ENCODE results near the gene NMNAT2.
A peak's percentile ranks its signal among the peaks of the same experiment; 100 is the strongest.

The NMNAT2 gene

DNA sequence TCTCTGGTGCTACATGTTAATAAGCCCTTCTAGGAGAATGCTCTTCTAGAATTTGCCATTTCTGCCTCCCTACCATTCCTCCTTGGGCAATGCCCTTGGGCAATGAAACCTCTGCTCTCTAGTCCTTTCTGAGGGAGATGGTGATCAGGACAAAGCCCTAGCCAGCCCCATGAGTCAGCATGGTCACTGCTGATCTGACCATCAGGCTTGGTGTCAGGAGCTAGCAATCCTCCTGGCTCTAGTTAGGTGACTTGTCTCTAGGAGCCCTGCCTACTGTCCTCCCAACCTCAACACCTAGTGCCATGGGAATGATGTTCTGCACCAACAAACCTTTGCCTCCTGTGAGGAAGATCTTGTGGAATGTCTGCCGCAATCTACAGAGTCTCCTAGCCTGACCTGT is 89.8 kb downstream of the NMNAT2 start:
- TF ChIP-seq Cebpa-rat (IDR thresholded peaks at IDR 0.05), result no peak
- no peak overlapping the region for H3K4me3 ChIP-seq
- H3K27me3 ChIP-seq, result no peaks in the 10 kb centered on the region
- H3K27ac ChIP-seq, result no peak overlapping the region
- no peak overlapping the region for H3K9ac ChIP-seq
- H3K36me3 ChIP-seq, result no peaks in the 10 kb centered on the region
- no peaks in the 10 kb centered on the region for H3K9me3 ChIP-seq (replicated peaks in 1 of 11)
- H3K4me2 ChIP-seq, result no peak overlapping the region
- peaks cover 0 to 13% (median 10%) of the 10 kb centered on the region in 10 experiments; a peak in 10 of 20 replicates for H3K4me1 ChIP-seq
- H4K20me1 ChIP-seq, result no peaks in the 10 kb centered on the region

DNA sequence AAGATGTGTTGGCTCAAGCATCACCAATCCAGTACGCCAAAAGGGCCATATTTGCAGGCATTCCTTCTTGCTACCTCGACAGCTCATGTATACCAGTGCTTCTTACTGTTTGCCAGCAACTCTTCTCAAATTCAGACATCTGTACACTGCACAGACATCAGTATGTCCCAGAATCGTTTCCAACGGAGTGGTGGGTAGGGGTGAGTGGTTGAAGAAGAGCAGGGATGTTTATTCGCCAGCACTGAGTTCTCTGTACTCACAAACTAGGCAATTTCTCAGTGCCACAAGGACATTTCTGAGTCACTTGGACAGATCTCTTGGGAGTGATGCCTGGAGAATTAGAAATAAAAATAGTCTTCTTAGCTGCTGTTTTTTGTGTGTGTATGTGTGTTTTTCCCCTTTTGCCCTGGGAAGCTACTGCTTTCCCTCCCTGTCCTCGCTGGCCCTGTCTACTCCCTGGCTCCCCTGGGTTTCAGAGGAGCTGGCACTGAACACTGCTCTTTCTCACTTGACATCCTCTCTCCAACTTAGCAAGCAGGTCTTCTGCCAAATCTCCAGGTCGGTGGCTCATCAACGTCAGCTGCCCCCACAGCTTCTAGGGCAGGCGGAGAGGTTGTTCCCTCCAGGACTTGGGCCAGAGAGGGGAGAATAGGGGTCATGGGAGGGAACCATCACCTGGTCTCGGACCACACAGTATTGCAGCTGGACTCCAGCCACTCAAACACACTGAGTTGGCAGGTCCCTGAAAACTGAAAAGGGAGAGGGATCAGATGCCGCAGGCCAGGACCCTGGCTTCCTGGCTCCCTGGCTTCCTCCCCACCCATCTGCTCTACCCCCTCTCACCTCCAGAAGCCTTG is 90.5 kb downstream of the NMNAT2 start:
- no peaks in the 10 kb centered on the region for H3K27me3 ChIP-seq
- no peaks in the 10 kb centered on the region for H3K36me3 ChIP-seq
- no peak overlapping the region for H3K4me2 ChIP-seq
- peaks cover 0 to 13% (median 10%) of the 10 kb centered on the region in 10 experiments; a peak in 10 of 20 replicates for H3K4me1 ChIP-seq
- H3K9me3 ChIP-seq (replicated peaks in 1 of 11), result no peaks in the 10 kb centered on the region
- no peak for TF ChIP-seq Cebpa-rat (IDR thresholded peaks at IDR 0.05)
- H3K9ac ChIP-seq, result no peak overlapping the region
- no peak overlapping the region for H3K4me3 ChIP-seq
- H4K20me1 ChIP-seq, result no peaks in the 10 kb centered on the region
- H3K27ac ChIP-seq, result no peak overlapping the region

DNA sequence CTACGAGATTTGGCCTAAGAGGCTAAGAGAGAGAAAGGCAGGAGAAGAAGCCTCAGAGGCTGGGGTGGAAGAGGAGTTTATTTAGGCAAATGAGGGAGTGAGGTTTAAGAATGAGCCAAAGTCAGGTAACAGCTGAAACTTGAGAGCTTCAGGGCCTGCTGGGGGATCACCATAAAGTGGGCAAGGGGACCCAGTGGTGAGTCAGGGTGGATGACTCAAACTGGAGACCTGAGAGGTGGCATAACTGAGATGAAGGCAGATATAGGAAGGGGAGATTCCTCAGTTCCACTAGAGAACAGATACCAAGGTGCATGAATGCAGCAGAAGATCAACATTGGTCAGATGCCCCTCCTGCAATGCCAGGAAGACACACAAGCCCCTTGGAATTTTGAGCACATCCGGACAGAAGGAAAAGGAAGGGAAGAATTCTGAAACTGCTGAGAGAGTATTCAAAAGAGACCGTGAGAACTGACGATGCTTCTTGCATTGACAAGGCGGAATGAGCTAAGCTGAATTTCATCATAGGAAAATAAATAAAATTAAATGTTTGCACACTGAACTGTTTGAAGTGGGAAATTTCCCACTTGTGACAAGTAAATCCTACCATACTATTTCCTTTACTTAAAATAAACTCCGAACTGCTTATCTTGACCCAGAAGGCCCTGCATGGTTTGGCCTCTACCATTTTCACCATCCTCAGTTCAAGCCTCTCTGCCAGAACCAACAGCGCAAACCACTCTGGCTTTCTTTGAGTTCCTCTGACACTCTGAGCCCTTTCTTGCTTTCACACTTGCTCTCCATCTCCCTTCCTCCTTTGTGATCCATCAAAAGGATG is 94.1 kb downstream of the NMNAT2 start:
- Histone ChIP-seq H3K9ac (no peak overlapping the region), H3K9me3 (replicated peaks in 1 of 11) (no peaks in the 10 kb centered on the region), H3K27me3 (no peaks in the 10 kb centered on the region), H3K4me3 (no peak overlapping the region), H3K36me3 (no peaks in the 10 kb centered on the region), H3K4me1 (peaks cover 0 to 17% (median 0%) of the 10 kb centered on the region in 10 experiments; a peak in 6 of 20 replicates), H4K20me1 (no peaks in the 10 kb centered on the region), H3K4me2 (no peak overlapping the region), H3K27ac (no peak overlapping the region)
- TF ChIP-seq Cebpa-rat (IDR thresholded peaks at IDR 0.05), result no peak

DNA sequence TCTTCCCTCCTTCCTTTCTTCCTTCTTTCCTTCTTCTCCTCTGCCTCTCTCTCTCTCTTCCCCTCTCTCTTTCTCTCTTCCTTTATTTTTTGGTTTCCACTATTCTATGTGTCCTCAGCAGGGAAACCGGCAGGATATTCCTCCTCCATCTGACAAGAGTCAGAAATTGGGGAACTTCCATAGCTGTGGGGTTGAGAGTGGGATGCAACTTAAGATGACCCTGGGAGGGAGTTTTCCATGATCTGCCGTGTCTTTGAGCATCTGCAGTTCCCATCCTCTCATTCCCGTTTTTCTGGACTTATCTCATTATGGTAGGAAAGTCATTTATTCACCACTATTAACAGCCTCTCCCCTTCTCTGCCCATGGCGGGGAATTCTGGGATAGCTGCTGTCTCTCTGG is 98.6 kb downstream of the NMNAT2 start:
- H3K36me3 ChIP-seq, result no peaks in the 10 kb centered on the region
- no peaks in the 10 kb centered on the region for H4K20me1 ChIP-seq
- no peaks in the 10 kb centered on the region for H3K9me3 ChIP-seq (replicated peaks in 1 of 11)
- H3K27me3 ChIP-seq, result no peaks in the 10 kb centered on the region
- peak overlapping the region in 3 of 11 experiments; percentile 65 to 77 (median 68); a peak in 4 of 22 replicates for H3K4me2 ChIP-seq
- H3K4me1 ChIP-seq, result peaks cover 0 to 32% (median 8%) of the 10 kb centered on the region in 10 experiments; a peak in 11 of 20 replicates
- no peak overlapping the region for H3K4me3 ChIP-seq
- no peak overlapping the region for H3K9ac ChIP-seq
- H3K27ac ChIP-seq, result 0 out of 22 replicates have a peak overlapping the region, but pooled peaks of 1 of the 11 experiments have one; percentile 45
- TF ChIP-seq Cebpa-rat (IDR thresholded peaks at IDR 0.05), result no peak

DNA sequence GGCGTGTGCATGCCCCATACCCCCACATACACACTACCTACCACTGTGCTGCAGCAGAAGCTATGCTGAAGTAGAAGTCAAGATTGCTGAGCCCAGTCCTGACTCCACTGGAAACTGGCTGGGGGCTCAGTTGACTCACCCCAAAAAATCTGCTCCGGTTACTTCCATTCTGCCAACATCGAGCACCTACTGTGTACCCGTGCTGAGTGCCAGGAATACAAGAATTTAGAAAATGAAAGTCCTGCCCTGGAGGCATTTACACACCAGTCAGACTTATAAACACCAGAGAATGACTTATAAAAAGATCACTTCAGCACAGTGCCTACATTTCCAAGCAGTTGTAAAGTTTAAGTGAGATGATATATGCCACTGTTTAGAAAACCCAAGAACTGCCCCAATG is 99.1 kb downstream of the NMNAT2 start:
- peaks cover 0 to 32% (median 8%) of the 10 kb centered on the region in 10 experiments; a peak in 11 of 20 replicates for H3K4me1 ChIP-seq
- no peak for TF ChIP-seq Cebpa-rat (IDR thresholded peaks at IDR 0.05)
- H3K27me3 ChIP-seq, result no peaks in the 10 kb centered on the region
- H4K20me1 ChIP-seq, result no peaks in the 10 kb centered on the region
- H3K4me3 ChIP-seq, result no peak overlapping the region
- H3K36me3 ChIP-seq, result no peaks in the 10 kb centered on the region
- peak overlapping the region in 4 of 11 experiments; percentile 43 to 77 (median 66); a peak in 7 of 22 replicates for H3K4me2 ChIP-seq
- peak overlapping the region in 1 of 11 experiments; percentile 40; a peak in 1 of 22 replicates for H3K9ac ChIP-seq
- no peaks in the 10 kb centered on the region for H3K9me3 ChIP-seq (replicated peaks in 1 of 11)
- peak overlapping the region in 1 of 11 experiments; percentile 45; a peak in 1 of 22 replicates for H3K27ac ChIP-seq

DNA sequence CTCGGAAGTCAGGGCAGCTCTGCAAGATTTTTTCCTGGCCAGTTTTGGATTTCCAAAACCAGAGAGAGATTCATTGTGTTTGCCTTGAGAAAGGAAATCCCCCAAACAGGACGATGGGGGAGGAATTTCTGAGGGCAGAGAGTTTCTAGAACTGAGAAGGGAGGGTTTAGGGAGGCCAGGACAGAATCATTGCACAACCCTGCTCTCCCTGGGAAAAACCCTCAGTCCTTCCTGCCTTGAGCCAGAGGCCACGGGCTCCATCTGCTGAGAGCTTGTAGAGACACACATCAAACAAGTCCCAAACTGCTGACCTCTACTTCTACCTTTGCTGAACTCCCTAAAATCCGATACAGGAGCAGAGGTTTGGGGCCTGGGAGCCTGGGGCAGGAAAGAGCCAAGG is 99.7 kb downstream of the NMNAT2 start:
- Histone ChIP-seq H3K9ac (peak overlapping the region in 3 of 11 experiments; percentile 23 to 48 (median 31); a peak in 4 of 22 replicates), H3K36me3 (no peaks in the 10 kb centered on the region), H4K20me1 (no peaks in the 10 kb centered on the region), H3K9me3 (replicated peaks in 1 of 11) (no peaks in the 10 kb centered on the region), H3K4me1 (peaks cover 0 to 32% (median 8%) of the 10 kb centered on the region in 10 experiments; a peak in 11 of 20 replicates), H3K27me3 (no peaks in the 10 kb centered on the region), H3K4me3 (no peak overlapping the region), H3K4me2 (peak overlapping the region in 7 of 11 experiments; percentile 20 to 77 (median 43); a peak in 13 of 22 replicates), H3K27ac (peak overlapping the region in 3 of 11 experiments; percentile 6 to 45 (median 27); a peak in 3 of 22 replicates)
- TF ChIP-seq Cebpa-rat (IDR thresholded peaks at IDR 0.05), result peak in 8 of 11 experiments; percentile 19 to 75 (median 48); a peak in 7 of 22 replicates

DNA sequence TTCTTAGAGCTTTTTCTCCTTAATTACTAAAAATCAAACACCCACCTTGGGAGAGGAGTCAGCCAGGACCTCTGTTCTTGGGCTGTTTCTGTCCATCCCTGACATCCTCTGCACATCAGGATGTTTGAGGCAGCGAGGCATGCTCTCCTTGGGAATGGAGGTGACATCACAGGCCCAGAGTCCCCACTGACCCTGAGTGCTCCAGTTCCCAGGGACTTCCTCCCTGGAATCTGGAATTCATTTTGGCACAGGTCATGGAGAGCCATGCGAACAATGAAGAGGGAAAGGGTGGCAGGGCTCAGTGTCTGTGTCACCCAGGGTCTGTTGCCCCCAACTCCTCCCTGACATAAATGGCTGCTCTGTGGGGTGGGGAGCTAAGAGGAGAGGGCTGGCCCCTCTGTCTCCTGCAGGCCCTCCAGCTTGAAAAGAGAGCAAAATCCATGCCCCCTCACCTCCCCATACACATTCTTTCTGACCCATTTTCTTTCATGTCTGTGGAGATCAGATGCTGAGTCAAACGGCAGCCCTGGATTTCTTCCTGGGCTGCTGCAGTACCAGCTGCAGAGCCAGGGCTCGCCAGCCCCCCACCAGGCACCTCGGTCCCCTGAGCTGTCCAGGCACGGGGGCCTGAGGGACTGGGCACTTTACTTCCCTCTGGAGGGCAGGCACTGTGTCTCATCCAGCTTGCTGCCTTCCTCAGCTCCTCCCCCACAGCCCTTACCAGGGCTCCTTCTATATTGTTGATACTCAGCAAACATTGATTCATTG is 102.0 kb downstream of the NMNAT2 start:
- peaks cover 0 to 32% (median 8%) of the 10 kb centered on the region in 10 experiments; a peak in 11 of 20 replicates for H3K4me1 ChIP-seq
- no peak overlapping the region for H3K4me3 ChIP-seq
- no peak for TF ChIP-seq Cebpa-rat (IDR thresholded peaks at IDR 0.05)
- H3K27ac ChIP-seq, result no peak overlapping the region
- H3K9ac ChIP-seq, result no peak overlapping the region
- no peaks in the 10 kb centered on the region for H3K27me3 ChIP-seq
- no peak overlapping the region for H3K4me2 ChIP-seq
- H3K9me3 ChIP-seq (replicated peaks in 1 of 11), result no peaks in the 10 kb centered on the region
- no peaks in the 10 kb centered on the region for H4K20me1 ChIP-seq
- H3K36me3 ChIP-seq, result no peaks in the 10 kb centered on the region

DNA sequence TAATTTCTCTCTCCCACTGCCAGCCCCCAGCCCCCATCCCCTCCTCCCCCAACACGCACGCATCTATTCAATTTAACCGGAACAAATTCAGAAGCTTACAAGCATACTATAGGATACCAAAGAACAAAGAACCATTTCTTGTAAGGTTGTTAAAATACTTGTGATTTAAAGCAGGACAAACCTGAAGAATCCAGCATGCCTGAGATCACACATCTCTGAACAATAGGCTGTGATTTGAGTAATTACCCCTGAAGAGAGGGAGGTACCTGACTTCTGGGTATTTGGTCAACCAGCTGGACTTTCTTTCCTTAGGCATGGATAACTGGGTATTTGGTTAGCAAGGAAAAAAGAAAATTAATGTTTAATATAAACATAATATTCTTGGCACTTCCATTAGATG is 105.1 kb downstream of the NMNAT2 start:
- Histone ChIP-seq H3K36me3 (no peaks in the 10 kb centered on the region), H3K9me3 (replicated peaks in 1 of 11) (peaks cover 0 to 3% (median 0%) of the 10 kb centered on the region in 11 experiments; a peak in 1 of 22 replicates), H3K27ac (no peak overlapping the region), H3K4me1 (peaks cover 0 to 6% (median 1%) of the 10 kb centered on the region in 10 experiments; a peak in 9 of 20 replicates), H3K4me3 (no peak overlapping the region), H3K9ac (no peak overlapping the region), H3K27me3 (no peaks in the 10 kb centered on the region), H4K20me1 (no peaks in the 10 kb centered on the region), H3K4me2 (no peak overlapping the region)
- no peak for TF ChIP-seq Cebpa-rat (IDR thresholded peaks at IDR 0.05)

Data from BLaER1 treated with 17β-estradiol and CSF1 and Interleukin-3, amounts not matched to agents 10 nM and 100 nM (cell line).